GM21786 (cell line): Measurements from ENCODE around the gene ABCB4.

Source experiments
- ATAC-seq: cut with Tn5 transposase; IDR thresholded peaks from one replicate; pipeline ENCODE4 v1.9.1; 2021; ENCODE audit not compliant: unreplicated experiment

ABCB4 gene

GRCh38 chr7:87426160-87426559, 49.3 kb downstream of the ABCB4 start:
- ATAC-seq = no peak

GRCh38 chr7:87424075-87424474, 51.4 kb downstream of the ABCB4 start:
- no peak for ATAC-seq

DNA sequence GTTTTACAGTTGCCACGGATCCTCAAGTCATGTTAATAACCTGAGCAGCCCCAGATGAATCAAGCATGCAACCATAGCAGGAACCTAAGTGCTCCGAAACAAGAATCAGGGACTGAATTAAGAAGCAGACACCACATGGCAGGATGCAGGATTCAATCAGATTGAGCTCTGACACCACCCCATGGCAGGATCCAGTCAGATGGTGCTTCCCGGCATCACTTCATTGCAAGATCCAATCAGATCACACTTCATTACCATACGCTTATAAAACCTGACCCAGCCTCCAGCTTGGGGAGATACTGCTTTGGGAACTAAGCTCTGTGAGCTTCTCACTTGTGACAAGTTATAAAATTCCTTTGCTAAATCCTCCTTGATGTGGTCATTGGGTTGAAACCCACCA, 55.3 kb downstream of the ABCB4 start:
- ATAC-seq = no peak

GRCh38 chr7:87416682-87417587, 58.5 kb downstream of the ABCB4 start:
- ATAC-seq = peak; percentile 84

DNA sequence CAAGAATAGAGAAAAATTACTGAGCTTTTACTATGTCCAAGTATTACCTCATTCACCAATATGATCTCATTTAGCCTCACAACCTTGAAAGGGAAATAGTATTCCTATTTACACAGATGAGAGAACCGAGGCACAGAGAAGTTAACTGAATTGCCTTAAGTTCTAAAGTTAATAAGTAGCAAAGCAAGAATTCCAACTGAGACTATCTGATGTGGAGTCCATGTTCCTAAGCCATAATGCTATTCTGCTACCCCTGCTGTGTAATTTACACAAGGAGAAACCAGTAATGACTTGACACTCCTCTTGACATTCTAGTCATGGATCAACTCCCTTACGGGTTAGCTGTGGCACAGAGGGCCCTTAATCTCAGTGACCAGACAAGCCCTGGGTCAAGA, 60.7 kb downstream of the ABCB4 start:
- no peak for ATAC-seq

GRCh38 chr7:87413951-87414793, 61.3 kb downstream of the ABCB4 start:
- no peak for ATAC-seq

DNA sequence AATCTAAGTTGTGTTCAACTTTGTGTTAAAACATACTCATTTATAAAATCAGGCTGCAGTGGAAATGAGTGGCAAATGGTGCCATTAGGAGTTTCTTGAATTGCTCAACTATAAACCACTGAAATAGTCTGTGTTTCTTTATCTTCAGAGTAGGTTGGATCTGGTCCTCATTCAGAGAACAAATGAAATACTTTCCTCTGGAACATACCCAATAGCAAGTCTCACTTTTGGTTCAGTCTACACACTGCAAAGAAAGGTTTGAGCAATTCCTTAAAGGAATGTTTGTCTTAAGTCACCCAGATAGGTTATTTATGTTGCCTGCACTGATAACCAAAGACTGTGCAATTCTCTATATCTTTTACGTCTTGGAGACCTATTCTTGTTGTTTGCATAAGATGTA, 62.5 kb downstream of the ABCB4 start:
- no peak for ATAC-seq

DNA sequence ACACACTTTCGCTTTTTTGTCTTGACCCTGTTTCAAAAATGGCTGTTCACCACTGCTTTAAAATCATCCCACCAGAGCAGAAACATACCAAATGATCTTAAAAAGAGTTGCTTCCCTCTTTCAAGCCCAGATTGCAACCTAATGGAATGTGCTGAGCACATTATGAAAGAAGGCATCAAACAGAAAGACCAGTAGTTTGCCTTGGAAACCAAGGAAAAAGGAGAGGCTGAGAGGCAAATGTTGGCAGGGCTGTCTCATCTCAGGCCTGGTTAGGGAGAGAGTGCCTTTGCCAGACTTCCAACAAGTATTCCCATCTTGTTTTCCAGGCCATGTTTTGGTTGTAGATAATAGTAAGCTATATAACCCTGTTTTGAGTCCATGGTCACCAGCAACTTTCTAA, 64.3 kb downstream of the ABCB4 start:
- no peak for ATAC-seq

GRCh38 chr7:87404674-87405073, 70.8 kb downstream of the ABCB4 start:
- no peak for ATAC-seq

GRCh38 chr7:87398446-87398845, 77.0 kb downstream of the ABCB4 start:
- no peak for ATAC-seq

GRCh38 chr7:87395442-87396020, 79.9 kb downstream of the ABCB4 start:
- ATAC-seq = no peak

DNA sequence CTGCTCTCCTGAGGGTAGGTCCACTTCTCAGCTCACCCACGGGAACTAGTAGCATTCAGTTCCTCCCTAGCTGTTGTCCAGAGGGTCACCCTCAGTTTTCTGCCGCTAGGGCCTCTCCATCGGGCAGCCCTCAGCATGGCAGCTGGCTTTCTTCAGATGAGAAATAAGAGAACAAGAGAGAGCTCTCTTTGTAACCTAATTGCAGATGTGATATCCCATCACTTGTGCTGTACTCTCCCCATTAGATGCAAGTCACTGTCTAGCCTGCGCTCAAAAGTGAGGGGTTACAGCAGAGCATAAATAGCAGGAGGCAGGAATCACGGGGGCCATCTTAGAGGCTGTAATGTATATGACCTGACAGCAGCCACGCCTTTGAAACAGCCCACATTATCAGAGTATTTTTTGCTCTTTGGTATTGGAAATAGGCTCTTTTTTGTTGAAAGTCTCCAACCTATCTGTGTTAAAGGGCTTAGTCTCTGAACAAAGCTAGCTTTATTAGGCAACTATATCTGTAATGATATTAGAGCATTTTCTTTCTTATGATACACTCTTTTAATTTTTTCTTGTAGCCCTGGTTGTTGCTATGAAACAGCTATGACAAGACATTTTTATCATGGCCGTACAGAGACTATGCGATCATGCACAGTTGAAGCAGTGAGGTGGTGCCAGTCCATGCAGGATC, 84.3 kb downstream of the ABCB4 start:
- ATAC-seq = no peak

- no peak for ATAC-seq
Measured at GRCh38 chr7:87380905-87381304, 94.6 kb downstream of the ABCB4 start.

DNA sequence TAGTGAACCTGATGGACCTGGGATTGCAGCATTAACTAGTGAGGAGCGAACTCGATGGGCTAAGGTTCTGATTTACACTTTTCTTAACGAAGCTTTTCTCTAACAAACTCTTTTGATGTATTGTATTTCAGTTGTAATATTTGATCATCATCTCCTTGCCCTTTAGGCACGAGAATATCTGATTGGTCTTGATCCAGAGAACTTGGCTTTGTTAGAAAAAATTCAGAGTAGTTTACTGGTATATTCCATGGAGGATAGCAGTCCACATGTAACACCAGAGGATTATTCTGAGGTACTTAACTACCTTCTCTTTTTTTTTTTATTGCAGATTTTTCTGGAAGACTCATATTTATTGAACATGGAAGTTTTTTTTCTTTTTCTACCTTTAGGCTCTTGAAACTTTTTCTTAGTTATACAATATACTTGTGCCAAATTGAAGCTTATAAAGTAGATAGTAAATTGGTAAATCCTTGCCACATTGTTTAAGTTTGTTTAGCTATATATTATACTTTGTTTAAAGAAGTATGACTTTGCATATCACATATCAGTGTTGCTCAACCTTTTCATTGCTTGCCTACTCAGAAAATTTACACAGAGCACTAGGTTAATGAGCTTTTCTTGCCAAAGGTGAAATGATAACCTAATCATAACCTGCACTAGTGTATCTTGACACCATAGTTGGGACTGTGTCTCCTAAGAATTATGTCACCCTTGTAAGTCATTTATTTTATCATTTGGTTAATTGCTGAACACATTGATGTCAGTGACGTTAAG, 99.6 kb downstream of the ABCB4 start:
- ATAC-seq = no peak

DNA sequence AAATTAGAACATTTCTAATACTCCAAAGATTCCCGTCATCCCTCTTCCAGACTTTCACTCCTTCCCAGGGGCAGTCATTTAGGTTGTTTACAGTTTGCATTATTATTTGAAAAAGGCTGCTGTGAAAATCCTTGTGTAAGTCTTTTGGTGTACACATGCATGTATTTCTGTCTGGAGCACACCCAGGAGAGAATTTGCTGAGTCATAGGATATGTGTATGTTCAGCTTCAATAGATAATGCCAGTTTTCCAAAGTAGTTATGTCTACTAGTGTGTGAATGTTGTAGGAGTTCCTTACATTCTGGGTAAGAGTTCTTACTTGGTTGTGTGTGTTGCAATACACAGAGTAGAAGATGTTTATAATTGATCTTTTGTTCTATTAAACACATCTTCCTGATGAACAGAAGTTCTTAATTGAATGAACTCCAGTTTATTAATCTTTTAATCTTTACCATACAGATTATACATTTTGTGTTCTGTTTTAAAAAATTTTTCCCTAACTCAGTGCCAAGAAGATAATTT, 104.8 kb downstream of the ABCB4 start:
- no peak for ATAC-seq

GRCh38 chr7:87369216-87369615, 106.3 kb downstream of the ABCB4 start:
- ATAC-seq = no peak

DNA sequence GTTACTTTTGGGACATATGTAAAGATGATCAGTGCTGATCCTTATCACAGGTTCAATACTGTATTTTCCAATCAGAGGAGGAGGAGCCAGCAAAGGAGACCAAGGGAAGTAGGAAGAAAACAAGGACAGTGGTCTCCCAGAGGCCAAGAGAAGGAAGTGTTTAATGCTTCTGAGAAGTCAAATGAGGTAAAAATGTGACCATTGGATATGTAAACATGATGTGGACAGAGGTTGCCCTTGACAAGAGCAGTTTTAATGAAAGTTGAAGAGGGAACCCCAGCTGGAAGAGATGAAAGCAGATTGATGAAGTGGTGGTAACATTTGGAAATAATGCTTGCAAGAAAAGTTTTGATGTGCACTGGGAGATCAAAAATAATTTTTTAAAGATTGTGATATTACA, 111.2 kb downstream of the ABCB4 start:
- no peak for ATAC-seq

DNA sequence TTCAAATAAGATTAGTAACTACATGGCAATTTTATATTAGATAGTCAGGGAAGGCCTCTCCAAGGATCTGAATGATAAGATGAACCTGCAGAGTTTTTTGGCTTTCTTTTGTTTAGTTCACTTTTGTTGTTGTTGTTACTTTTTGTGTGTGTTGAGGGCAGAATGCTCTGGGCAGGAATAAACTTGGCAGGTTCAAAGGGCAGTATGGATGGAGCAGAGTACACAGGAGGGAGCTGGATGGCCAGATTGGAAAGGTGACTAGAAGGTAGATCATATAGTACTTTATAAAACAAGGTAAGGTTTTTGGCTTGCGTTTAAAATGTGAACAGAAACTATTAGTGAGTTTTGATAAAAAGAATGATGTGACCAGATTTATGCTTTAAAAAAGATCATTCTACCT, 112.1 kb downstream of the ABCB4 start:
- ATAC-seq = no peak

- no peak for ATAC-seq
Measured at GRCh38 chr7:87361320-87361719, 114.2 kb downstream of the ABCB4 start.

DNA sequence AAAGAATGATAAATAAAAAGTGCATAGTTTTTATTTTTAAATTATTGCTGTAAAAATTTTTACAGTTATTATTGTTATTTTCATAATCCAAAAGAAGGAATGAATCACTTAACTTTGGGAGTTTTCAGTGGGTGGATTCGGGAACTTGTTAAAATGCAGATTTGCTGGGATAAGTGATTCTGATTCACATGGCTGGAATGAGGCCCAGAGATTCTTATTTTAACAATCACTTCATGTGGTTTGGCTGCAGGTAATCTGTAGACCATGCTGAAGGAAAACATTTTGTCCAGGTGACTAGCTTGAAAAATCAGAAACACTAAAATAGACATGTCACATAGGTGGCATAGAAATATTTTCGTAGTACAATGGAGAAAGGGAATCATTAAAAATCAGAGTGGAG, 116.1 kb downstream of the ABCB4 start:
- no peak for ATAC-seq
